ENCODE results near the gene LPAR3.

The LPAR3 gene

DNA sequence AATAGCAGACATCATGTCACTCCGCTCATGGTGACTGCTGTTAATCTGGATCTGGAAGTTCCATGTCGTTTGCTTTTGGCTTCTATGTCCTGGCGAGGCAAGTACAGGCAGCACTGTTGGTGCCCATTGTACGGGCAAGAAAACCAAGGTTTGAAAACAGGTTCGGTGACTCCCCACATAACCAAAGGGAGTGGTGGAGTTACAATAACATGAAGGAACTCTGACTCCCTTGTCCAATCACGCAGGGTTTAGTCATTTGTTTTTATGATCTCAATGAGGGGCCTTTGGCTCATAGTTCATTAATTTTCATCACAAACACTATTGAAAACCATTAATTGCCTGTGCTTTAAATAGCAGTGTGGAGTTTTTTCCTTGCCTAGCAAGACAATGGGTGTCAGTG, 119.8 kb downstream of the LPAR3 start:
- no peak for DNase-seq

DNA sequence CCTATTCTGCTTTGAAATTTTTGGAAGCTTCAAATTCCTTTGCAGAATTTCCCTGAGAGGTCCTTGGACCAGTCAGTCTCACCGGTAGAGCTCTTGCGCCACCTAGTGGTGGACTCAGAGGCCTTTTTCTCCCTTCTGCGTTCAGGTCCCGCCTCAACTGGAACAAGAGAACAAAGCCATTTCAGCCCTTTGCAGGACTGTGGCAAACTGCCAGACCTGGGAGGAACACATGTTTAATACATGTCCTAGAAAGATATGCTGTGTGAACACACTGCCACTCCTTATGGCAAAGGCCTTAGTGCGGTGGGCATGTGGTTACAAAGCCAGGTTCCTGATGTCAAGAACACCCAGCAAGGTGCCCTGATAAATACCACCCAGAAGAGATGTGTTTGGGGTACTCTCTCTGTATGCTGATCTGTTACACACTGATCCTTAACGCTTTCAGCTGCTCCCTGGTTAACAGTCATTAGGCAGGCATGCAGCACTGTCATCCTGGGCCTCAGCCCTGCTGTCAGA, 120.5 kb downstream of the LPAR3 start:
- DNase-seq = no peak

DNA sequence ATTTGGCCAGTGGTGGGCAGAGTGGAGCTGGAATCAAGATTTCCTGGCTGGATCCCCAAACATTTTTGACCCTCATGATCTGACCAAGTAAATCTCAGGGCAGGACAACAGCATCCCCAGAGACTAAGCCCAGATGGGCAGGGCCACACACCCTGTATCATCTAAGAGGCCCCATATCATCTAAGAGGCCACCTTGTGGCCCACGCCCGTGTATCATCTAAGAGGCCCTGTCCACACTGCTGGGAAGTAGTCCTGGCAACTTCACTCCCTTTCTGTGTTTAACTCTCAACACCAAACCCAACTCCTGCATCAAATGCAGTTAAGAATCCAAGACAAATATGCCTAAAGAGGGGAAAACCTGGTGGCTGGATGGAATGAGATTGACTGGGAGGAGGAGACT, 121.1 kb downstream of the LPAR3 start:
- no peak for DNase-seq

DNA sequence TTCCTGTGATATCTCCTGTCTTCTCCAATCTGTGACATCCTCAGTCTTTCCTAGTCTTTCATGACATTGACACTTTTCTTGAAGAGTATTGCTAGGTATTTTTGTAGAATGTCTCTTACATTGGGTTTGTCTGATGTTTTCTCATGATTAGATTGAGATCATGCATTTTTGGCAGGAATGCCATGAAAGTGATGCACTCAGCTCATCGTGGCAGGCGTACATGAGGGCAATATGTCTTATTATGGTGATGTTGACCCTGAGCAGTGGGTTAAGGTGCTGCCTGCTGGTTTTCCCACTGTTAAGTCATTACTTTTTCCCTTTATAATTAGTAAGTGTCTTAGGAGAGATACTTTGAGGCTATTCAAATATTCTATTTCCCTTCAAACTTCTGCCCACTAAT, 122.5 kb downstream of the LPAR3 start:
- no peak for DNase-seq

DNA sequence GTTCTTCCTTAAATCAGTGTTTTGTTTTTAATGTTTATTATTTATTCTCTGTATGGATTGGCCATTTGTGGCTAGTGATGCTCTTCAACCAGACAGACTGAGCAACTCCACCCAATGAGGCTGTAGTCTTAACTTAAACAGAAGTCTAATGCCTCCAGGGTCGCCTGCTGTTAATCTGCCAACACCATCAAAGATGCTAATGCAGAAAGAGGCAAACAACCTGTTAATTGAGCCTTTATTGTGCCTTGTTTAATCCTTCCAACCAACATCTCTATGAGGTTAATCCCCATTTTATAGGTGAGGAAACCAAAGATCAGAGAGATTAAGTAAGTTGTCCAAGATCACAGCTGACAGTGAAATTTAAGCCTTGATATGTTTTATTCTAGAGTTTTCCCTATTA, 123.4 kb downstream of the LPAR3 start:
- no peak for DNase-seq

GRCh38 chr1:84768634-84769033, 124.4 kb downstream of the LPAR3 start:
- DNase-seq = no peak

DNA sequence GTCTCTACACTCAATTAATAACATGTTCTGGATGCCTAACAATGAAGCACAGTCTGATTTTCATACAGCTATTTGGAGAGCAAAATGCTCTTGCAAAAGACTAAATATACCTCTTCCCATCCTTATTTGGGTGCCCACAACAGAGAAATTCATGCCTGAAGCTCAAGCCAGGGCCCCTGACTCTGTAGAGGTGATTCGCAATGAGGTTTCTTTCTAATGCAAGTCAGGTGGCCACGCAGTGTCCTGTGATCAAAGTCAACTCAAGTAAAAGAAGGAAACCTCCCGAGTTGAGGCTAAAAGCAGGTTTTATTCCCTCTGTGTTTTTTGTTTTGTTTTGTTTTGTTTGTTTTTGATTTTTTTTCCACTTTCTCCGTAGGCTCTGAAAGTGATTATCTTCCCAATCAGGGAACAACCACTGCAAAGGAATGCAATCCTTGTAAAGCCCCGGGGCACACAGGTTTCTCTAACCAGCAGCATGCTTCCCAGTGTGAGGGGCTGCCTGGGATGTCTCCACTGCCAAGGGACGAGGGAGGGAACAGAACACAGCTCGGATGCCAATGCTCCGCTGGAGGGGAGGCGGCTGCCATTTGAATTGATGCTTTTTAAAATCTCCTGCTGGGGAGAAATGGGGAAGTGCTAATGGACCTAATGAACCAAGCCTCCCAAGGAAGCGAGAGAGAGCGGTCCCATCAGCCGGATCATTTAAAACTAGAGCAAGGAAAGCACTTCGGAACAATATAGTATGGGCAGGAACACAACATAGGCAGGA, 128.9 kb downstream of the LPAR3 start:
- no peak for DNase-seq

- DNase-seq = no peak
Measured at GRCh38 chr1:84762664-84763063, 130.3 kb downstream of the LPAR3 start.
